Nephron progenitor cell (in vitro differentiated cells): ENCODE results near the gene RPTOR.
A peak's percentile ranks its signal among the peaks of the same experiment; 100 is the strongest.

Source experiments
- DNase-seq: peaks from one replicate; pipeline ENCODE4 v3.0.0; 2021
- H3K27ac Mint-ChIP-seq: 2 replicates; pipeline ENCODE4 v1.8.0; 2021; ENCODE audit warnings: mild to moderate bottlenecking, moderate library complexity, mixed read lengths
- H3K27me3 Mint-ChIP-seq: 2 replicates; pipeline ENCODE4 v1.8.0; 2021; ENCODE audit warnings: mild to moderate bottlenecking, low read depth, mixed read lengths; ENCODE audit not compliant: poor library complexity
- H3K36me3 Mint-ChIP-seq: 2 replicates; pipeline ENCODE4 v1.8.0; 2021; ENCODE audit warnings: low read depth, mixed read lengths
- H3K4me1 Mint-ChIP-seq: 2 replicates; pipeline ENCODE4 v1.8.0; 2021; ENCODE audit warnings: mixed read lengths
- H3K4me3 Mint-ChIP-seq: 2 replicates; pipeline ENCODE4 v1.8.0; 2021; ENCODE audit warnings: mild to moderate bottlenecking, moderate library complexity, mixed read lengths
- H3K9me3 Mint-ChIP-seq: 2 replicates; pipeline ENCODE4 v1.8.0; 2021; ENCODE audit warnings: mild to moderate bottlenecking, moderate library complexity, mixed read lengths
- CTCF ChIP-seq: fragments of 200-600 bp; sonication (generic); IDR thresholded peaks from 2 replicates; pipeline ENCODE4 v1.5.0; 2021; ENCODE audit warnings: antibody characterized with exemption

The RPTOR gene

DNA sequence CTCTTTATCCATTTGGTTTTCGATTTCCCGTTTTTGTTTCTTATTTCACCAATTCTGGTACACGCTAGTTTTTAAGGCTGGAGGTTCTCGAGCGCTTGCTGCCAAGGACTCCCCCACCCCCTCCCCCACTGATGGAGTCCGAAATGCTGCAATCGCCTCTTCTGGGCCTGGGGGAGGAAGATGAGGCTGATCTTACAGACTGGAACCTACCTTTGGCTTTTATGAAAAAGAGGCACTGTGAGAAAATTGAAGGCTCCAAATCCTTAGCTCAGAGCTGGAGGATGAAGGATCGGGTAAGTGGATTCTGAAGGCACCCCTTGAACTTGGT, 825 bp downstream of the RPTOR start:
- H3K4me3 Mint-ChIP-seq, result peak overlapping the region; percentile 96
- no peaks in the 10 kb centered on the region for H3K9me3 Mint-ChIP-seq
- H3K36me3 Mint-ChIP-seq, result no peaks in the 10 kb centered on the region
- peaks cover 34% of the 10 kb centered on the region for H3K4me1 Mint-ChIP-seq
- DNase-seq, result no peak
- peaks cover 15% of the 10 kb centered on the region for H3K27me3 Mint-ChIP-seq
- no peak for TF ChIP-seq CTCF
- peak overlapping the region; percentile 93 for H3K27ac Mint-ChIP-seq

DNA sequence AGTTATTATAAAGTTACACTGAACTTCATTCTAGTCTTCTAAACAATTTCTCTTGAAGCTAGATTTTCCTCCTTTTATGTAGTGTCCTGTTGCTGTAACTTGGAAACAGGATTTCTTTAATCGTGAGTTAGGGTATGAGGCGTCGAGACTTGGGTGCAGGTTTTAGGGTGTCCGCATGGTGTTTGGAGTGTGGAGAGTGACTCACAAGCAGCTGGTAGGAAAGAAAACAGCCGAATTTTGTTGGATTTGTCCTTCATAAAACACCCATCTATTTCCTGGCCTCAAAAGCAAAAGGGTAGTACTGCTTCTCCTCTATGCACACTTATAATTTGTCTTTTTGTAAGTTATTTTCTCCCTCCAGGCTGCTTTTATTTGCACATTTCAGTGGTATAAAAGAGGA, 1.6 kb downstream of the RPTOR start:
- no peaks in the 10 kb centered on the region for H3K9me3 Mint-ChIP-seq
- peaks cover 37% of the 10 kb centered on the region for H3K4me1 Mint-ChIP-seq
- H3K27me3 Mint-ChIP-seq, result peaks cover 14% of the 10 kb centered on the region
- no peaks in the 10 kb centered on the region for H3K36me3 Mint-ChIP-seq
- H3K27ac Mint-ChIP-seq, result no peak overlapping the region
- no peak for TF ChIP-seq CTCF
- no peak for DNase-seq
- peak overlapping the region; percentile 96 for H3K4me3 Mint-ChIP-seq

GRCh38 chr17:80552523-80552922, 7.9 kb downstream of the RPTOR start:
- no peaks in the 10 kb centered on the region for H3K27me3 Mint-ChIP-seq
- TF ChIP-seq CTCF, result no peak
- no peak overlapping the region for H3K27ac Mint-ChIP-seq
- peaks cover 10% of the 10 kb centered on the region for H3K36me3 Mint-ChIP-seq
- H3K4me3 Mint-ChIP-seq, result no peak overlapping the region
- H3K9me3 Mint-ChIP-seq, result no peaks in the 10 kb centered on the region
- no peak for DNase-seq
- H3K4me1 Mint-ChIP-seq, result peaks cover 17% of the 10 kb centered on the region

- Mint-ChIP-seq H3K4me3 (no peak overlapping the region), H3K4me1 (peaks cover 18% of the 10 kb centered on the region), H3K9me3 (no peaks in the 10 kb centered on the region), H3K36me3 (peaks cover 10% of the 10 kb centered on the region), H3K27ac (no peak overlapping the region), H3K27me3 (no peaks in the 10 kb centered on the region)
- TF ChIP-seq CTCF, result no peak
- no peak for DNase-seq
Measured at GRCh38 chr17:80555266-80555665, 10.6 kb downstream of the RPTOR start.

DNA sequence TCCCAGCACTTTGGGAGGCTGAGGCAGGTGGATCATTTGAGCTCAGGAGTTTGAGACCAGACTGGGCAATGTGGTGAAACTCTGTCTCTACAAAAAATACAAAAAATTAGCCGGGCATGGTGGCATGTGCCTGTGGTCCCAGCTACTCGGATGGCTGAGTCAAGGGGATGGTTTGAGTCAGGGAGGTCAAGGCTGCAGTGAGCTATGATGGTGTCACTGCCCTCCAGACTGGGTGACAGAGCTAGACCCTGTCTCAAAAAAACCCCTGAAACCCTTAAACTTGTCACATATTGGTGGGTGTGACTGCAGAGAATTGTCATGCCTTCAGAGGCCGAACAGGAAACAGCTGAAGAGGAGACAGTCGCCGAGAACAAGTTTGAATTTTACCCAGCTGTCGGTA, 13.4 kb downstream of the RPTOR start:
- H3K4me1 Mint-ChIP-seq, result peaks cover 18% of the 10 kb centered on the region
- DNase-seq, result no peak
- H3K27ac Mint-ChIP-seq, result no peak overlapping the region
- no peaks in the 10 kb centered on the region for H3K9me3 Mint-ChIP-seq
- H3K36me3 Mint-ChIP-seq, result peaks cover 15% of the 10 kb centered on the region
- H3K27me3 Mint-ChIP-seq, result no peaks in the 10 kb centered on the region
- no peak for TF ChIP-seq CTCF
- no peak overlapping the region for H3K4me3 Mint-ChIP-seq

DNA sequence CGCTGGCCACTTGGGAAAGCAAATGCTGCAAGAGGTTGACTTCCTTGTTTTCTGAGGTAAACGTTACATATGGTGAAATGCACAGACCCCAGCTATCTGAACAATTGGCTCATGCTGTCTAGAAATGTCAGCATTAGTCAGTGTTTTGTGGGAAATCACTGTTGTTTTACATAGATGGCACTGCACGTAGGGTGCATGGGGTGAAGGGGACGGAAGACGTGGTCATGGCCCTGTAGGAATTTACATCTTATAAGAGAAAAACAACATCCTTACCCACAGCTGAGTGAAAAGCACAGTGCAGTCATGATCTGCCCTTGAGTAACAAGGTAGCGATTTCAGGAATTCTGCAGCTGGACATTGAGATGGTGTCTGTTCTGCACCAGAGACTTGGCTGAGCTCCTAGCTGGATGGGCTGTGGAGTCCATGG, 15.2 kb downstream of the RPTOR start:
- TF ChIP-seq CTCF, result no peak
- Mint-ChIP-seq H3K27ac (peak overlapping the region; percentile 41), H3K27me3 (no peaks in the 10 kb centered on the region), H3K4me1 (peaks cover 25% of the 10 kb centered on the region), H3K9me3 (no peaks in the 10 kb centered on the region), H3K4me3 (no peak overlapping the region), H3K36me3 (peaks cover 10% of the 10 kb centered on the region)
- DNase-seq, result no peak
